HG02938 (cell line): ENCODE data around the gene MTF1.

Experiments used
- ATAC-seq: cut with Tn5 transposase; IDR thresholded peaks from one replicate; pipeline ENCODE4 v1.9.1; 2021; ENCODE audit warnings: mild to moderate bottlenecking, moderate library complexity; ENCODE audit not compliant: unreplicated experiment

MTF1 gene

DNA sequence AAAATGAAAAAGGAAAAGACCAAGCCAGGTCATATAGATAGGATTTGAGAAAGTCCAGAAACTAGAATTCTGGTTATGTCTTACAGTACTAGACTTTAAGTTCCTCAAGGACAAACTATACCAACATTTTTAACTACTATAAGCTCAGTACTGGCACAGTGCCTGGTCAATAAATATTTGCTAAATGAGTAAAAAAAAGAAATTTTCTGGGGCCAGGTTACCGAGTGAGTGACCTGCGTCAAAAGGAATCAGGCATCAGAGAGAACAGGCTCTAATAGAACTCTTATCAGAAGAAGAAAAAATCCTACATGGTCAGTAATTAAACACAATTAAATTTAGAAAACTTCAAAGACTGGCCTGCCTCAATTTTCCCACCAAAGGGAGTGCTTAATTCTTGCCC lies 27.6 kb downstream of the MTF1 start:
- ATAC-seq: no peak

DNA sequence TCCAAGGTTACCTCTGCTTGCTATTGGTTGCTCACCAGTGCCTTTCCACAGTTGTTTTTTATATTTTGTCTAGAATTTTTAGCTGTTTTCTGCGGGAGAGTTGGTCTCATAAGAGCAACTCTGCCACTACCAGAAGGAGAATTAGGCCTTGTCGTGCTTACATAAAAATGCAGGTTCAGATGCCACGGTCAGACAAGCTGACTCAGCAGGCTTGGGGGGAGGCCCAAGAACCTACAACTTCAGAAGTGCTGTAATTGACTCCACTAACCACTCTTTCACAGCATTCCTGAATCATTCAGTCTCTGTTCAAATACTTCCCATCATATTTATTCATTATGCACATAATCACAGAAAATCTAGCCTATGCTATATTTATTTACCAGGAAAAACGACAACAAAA lies 28.3 kb downstream of the MTF1 start:
- ATAC-seq: no peak

DNA sequence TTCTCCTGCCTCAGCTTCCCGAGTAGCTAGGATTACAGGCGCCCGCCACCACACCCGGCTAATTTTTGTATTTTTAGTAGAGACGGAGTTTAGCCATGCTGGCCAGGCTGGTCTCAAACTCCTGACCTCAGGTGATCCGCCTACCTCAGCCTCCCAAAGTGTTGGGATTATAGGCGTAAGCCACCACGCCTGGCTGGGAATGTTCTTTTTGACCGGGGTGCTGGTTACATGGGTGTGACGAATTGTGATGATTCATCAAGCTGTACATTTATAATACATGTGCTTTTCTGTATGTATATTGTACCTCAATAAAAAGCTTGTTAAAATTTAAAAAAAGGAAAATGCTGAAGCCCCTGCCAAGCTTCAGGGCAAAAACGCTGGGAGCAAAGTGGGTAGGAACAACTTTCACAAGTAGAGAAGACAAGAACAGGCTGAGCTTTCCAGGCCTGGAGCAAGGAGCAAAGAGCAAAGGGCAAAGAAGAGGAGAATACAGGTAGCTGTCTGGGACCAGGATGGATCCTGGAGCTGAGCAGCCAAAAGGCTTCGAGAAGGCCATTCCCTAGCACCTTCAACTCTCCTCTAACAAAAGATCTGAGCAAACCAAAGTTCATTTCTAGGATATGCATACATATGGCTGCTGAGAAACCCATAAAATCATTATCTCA lies 30.9 kb downstream of the MTF1 start:
- no peak for ATAC-seq

DNA sequence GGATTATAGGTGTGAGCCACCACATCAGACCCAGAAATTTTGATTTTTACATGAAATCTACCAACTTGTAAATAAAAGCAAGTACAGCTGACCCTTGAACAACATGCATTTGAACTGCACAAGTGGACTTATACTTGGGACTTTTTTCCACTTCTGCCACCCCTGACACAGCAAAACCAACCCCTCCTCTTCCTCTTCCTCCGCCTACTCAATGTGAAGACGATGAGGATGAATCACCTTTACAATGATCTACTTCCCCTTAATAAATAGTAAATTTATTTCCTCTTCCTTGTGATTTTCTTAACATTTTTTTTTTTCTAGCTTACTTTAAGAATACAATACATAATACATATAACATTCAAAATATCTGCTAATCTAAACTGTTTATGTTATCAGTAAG lies 33.9 kb downstream of the MTF1 start:
- ATAC-seq: no peak

DNA sequence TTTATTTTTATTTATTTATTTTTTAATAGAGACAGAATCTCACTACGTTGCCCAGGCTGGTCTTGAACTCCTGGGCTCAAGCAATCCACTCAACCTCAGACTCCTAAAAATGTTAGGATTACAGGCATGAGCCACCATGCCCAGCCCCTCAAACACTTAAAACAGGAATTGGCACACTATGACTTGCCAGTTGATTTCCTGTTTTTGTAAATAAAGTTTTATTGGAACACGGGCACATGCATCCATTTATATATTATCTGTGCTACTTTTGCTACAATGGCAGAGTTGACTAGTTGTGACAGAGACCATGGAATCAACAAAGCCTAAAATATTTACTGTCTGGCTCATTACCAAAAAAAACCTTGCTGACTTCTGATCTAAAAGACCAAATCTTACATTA lies 35.4 kb downstream of the MTF1 start:
- ATAC-seq: no peak

DNA sequence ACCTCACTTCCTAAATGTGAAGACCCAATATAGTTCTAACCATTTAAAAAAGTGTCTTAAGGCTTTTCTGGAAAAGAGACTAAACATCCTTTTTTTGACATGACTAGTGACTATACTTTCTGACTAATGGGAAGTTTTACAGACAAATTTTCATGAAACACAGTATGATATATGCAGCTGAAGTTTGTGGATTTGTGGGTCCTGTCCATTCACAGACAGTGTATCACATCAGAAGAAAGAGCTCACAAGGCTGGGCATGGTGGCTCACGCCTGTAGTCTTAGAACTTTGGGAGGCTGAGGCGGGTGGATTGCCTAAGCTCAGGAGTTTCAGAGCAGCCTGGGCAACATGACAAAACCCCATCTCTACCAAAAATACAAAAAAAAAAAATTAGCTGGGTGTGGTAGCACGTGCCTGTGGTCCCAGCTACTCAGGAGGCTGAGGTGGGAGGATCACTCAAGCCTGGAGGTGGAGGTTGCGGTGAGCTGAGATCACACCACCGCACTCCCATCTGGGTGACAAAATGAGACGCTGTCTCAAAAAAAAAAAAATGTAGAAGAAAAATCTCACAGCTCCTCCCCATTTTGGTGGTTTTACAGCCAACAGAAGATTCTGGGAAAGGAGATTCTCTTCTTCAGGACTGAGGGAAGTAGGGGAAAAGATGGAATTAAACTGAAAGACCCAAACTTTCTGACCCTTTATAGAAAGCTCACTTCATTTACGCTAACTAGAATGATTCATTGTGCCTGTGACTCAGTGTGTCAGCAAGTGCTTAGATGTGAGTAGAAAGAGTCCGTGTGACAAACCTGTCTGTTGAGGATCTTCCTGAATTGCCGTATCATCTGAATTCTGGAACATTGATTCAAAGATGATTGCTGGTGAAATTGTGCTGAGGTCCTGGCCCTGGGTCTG lies 36.2 kb downstream of the MTF1 start:
- no peak for ATAC-seq

DNA sequence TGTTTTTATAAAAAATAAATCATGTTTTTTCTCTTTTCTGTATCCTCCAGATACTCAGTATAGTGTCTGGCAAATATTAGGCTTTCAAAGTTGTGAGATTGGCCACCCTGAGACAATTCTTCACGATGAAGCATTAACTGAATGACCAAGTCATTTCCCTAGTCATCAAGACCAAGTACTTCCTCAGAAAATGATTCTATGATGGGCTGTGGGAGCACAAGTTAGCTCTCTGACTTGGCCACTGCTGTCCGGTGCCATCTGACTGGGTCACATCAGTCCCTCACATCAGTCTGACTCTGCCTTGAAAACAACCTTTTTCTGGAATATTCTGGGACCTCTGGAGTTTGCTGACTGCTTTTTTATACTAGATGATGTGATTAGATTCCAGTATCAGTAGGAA lies 37.9 kb downstream of the MTF1 start:
- ATAC-seq: no peak

DNA sequence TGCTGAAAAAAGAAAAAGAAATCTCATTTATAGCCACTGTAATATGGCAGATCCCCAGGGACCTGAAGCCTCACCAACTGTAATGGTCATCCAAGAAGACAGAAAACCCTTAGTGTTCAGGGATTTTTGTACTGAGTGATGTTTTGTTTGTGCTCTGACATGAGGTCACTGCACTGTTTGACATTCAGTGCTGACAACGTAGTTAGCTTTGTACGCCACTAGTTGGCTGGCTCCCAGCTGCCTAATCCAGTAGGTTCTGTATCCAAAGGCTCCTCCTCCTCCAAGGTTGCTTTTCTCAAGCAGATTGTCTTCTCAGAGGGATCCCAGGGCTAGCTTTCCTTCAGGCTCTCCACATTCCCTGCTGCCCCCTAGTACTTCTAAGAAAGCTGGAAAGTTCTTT lies 41.9 kb downstream of the MTF1 start:
- ATAC-seq: no peak

DNA sequence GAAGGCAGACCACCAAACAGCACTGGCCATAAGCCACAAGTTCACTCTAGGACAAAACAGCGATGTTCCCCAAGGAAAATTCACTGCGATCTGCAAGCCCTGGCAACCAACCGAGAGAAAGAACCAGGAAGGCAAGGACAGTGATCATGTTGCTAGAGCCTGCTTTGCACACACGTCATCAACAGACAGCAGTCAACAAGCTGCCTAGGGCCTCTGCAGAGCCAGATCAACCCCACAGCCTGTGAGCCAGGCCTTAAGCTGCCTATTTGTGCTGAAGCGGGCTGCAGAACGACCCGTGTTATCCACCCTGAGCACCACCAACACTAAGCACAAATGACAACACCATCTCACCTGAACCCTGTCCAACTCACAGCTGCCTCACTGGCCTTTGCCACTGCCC lies 45.1 kb downstream of the MTF1 start:
- ATAC-seq: no peak

DNA sequence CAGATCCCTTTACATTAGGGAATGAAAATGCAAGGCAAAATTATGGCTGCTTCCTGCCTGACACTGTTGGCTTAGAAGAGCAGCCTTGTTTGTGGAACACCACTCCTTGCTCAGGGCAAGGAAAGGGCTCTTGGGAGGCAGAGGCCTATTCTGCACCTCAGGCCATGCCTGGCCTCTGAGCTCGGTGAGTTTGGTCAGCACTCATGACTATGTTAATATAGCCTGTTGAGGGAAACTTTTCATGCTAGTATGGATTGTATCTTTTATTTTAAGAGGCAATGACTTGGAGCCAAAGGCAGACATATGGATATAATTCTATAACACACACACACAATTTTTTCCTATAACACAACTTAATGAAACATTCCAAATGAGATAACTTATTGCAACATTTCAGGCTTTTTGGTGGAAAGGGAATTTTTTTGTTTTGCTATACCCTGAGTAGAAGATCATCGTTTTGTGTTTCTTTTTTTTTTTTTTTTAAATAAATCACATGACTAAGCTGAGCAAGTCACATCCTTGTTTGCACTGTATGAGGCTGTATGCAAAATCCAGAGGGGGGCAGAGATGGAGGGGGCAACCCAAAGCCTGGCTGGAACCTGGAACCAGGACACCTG lies 45.8 kb downstream of the MTF1 start:
- no peak for ATAC-seq

DNA sequence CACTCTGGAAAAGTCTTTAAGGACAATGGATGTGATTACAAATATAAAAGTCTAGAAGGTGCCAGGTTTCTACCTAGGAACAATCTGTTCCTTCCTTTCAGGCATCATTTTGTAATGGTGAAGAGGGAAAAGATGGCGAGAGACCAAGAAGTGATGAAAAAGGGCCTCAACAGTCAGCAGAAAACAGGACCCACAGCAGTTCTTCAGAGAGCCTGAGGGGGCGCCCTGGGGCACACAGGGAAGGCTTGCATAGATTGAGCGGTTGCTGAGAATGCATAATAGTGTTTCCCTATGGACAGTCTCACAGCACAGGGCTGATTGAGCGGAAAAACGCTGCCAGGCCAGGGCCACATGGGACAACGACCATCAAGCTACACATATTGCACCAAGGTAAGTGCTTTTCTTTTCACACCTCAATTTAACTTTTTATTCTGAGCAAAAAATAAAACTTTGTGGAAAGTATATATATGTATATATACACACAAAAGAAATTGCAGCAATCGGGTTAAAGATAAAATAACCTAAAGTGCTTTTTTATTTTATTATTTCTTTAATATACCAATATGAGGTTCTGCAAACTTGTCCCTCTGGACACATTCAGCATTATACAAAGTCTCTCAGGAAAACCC lies 48.3 kb downstream of the MTF1 start:
- ATAC-seq: no peak

DNA sequence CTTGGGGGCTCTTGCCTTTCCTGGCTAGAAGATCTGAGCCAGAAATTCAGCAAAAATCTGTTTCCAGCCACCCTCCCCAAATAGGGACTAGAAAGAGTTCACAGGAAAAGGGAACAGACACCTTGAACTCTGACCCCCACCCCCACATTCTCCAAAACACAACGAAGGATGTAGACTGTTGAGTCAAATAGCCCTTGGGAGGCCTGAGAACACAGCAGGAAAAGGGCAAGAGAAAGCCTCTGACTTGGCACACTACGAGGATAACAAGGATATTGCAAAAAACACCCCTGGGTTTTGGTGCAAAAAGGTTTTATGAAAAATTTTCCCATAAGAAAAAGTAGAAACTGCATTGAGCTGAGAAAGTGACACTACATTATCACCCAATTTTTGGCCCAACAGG lies 49.5 kb downstream of the MTF1 start:
- ATAC-seq: no peak

DNA sequence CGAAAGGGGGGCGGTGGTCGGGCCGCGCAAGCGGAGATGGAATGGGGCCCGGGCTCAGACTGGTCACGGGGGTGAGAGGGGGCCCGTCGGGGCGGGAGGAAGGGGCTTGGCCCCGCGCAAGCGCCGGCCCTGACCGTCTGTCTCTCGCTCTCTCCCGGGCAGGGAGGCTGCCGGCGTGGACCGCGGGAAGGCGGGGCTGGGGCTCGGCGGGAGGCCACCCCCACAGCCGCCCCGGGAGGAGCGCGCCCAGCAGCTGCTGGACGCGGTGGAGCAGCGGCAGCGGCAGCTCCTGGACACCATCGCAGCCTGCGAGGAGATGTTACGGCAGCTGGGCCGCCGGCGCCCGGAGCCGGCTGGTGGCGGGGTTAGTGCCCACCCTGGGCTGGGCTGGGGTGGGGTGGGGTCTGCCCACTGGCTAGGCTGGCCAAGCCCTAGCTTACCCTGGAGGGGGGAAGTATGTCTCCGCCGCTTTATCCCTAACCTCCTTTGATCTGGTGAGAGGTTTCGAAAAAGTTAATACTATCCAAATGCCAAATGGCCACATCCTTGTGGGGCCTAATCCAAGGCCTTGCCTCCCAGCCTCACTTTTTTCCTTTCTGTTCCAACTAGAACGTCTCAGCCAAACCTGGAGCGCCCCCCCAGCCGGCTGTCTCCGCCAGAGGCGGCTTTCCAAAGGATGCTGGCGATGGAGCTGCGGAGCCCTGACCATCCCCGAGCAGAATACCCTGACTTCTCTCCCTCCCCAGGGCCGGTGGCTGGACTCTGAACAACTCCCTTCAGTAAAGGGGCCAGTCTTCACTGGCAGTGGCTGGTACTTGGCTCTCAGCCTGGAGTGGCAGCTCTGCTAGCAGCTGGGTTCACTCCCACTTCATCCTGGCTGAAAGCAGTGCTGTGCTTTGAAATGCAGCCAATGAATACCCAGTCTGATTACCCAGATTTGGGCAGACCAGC lies 50.7 kb downstream of the MTF1 start:
- ATAC-seq: peak; percentile 32

DNA sequence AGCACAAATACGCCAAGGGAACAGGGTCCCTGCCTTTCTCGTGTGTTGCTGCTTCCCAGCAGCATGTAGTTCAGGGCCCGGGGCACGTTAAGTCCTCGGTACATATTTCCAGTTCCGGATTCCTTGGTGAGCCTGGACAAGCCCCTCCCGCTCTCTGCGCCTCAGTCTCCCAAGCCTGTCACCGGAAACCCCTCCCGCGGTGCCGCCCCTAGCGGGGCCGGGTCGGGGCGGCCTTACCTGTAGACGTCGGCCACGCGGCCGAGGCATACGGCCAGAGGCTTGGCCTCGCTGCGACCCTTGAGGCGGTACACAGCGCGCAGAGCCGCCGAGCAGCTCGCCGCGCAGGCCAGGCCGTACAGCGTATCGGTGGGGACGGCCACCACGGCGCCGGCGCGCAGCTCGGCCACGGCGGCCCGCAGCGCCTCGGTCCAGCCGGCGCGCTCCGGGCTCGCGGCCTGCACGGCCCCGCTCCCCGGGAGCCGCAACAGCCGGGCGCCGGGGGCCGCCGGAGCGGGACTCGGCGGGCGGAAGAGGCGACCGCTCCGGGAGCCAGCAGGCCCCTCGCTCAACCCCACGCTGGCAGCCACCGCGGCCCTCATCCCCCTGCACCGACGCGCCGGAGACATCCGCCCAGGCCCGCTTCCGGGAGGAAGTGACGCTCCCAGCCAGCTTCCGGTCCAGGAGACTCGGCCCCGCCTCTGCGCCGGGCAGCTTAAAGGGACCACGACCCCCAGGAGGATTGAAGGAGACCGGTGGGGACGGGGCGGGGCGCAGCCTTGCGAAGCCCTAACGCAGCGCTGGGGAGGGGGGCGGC lies 51.6 kb downstream of the MTF1 start, which contains the start of the genes C1orf122 and YRDC:
TSS of gene C1orf122 (plus strand) at position 236 of the 814 bp plus-strand sequence. CDS start 615 bp downstream, outside the sequence.
TSS of gene YRDC (minus strand) at position 654 of the 814 bp plus-strand sequence. CDS start at position 626, 28 bp downstream.
- ATAC-seq: peak; percentile 82

DNA sequence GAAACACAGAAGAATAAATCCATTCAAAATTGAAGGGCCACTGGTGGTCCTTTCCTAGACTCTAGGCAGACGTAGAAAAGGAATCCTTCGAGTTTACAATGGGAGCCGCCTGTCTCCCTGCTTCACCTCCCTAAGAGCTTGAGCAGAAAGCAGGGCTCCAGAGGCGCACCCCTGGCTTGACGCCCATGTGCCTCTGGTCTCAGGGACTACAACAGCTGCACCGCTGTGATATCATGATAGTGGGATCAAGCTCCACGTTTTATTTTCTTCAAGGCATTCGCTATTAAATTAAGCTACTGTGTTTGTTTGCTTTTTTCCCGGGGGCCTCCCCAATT lies 52.2 kb downstream of the MTF1 start:
- no peak for ATAC-seq

DNA sequence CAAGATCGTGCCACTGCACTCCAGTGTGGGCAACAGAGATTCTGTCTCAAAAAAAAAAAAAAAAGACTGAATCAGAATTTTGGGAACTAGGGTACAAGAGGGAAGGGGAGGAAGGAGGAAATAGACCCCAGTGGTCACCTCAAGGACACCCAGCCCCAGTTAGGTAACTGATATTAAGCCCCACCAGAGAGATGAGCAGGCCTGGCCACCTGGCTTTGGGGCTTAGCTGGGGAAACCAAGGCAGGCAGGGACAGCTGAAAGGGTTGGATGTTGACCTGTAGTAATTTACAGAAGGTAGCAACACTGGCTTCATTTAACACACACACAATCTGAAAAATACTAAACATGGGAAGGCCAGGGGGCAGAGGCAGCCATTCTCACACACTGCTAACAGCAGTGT lies 57.0 kb downstream of the MTF1 start:
- ATAC-seq: no peak

DNA sequence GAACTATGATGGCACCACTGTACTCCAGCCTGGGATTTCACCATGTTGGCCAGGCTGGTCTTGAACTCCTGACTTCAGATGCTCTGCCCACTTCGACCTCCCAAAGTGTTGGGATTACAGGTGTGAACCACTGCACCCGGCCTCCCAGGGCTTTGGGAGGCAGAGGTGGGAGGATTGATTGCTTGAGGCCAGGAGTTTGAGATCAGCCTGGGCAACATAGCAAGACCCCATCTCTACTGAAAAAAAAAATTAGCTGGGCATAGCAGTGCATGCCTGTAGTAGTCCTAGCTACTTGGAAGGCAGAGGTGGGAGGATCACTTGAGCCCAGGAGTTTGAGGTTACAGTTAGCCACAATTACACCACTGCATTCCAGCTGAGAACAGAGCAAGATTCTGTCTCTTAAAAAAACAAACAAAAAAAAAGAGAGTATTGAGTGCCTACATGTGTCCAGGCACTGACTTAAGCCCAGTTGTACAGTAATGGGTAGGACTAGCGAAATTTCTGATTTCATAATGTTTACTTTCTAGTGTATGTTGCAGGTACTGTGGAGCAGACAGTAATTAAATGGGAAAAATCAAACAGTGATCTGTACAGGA lies 61.5 kb downstream of the MTF1 start:
- ATAC-seq: no peak

DNA sequence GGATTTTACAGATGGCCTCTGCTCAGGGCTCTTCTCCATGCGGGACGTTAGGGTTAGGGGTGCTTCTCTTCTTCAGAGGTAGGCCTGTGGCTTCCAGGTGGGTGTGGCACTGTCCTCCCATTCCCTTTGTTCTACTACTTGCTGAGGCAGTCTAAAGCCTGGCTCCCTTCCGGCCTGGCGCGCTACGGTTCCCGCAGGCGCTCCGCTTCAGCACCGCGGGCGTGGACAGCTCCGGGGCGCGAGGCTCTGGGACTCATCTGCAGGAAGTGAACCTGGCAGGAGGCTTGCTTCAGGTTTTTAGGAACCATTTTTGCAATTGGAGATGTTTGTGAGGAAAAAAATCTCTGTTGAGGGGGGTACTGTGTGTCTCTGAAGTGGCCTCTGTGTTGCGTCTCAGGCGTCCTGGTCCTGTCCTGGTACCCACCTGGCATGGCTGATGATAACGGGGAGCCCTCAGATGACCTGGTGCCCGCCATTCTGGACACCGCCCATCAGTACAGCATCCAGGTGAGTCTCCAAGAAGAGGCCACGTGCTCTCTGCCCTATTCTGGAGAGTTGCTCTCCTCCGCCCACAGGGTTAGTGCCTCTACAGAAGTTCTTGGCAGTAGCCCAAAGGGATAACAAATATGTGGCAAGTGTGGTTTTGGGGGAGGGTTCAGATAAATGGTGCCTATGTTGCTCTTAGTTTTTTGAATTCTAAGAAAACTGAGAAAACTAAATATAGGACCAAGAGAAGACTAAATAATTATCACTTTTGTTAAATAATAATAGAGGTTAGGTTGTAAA lies 63.9 kb downstream of the MTF1 start:
- ATAC-seq: no peak
